Measurements from ENCODE around the gene SH2D1A.
"Not testable (repeated sequence)": the region's sequence is repeated elsewhere in the genome, so short reads cannot be mapped to it uniquely, and the experiment has no call there.

Gene SH2D1A

DNA sequence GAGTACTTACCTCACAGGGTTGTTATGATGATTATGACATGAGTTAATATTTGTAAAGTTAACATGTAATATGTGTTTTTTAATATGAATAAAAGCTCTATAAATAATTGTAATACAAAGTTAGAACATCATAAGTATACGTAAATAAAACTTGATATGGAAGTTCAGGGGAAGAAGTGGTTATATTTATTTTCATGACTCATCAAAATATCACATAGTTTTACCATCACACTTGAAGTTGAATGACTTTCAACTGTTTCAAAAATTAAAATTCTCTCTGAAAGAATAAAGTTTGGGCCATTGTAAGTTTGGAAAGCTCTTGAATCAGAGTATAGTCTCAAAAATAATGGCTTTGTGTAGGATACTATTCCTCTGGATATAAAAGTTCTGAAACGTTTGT, 8.3 kb downstream of the SH2D1A start:
- DNase-seq (ENCODE audit: low read depth): no peak

DNA sequence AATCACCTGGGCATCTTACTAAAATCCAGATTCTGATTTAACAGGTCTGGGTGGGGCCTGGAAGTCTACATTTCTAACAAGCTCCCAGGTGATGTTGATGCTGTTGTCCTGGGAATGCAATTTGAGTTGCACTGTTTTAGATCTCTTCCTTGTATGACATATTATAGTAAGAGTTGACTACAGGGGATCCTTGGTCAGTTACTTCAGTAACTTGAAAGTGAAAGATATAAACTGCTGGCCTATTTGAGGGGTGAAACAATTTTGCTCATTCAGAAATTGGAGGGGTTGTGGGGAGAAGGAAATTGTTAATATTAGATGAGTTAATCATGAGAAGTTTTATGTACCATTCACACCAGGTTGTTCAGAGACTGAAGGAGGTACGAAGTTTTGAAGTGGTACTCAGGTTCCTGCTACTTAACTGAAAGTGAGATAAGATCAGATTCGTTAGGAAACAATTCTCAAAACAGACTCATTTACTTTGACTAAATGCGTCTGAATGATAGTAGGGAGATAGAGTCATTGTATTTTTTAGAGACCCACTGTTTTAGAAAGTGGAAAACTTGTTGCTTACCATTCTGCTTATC, 12.5 kb downstream of the SH2D1A start:
- DNase-seq (ENCODE audit: low read depth): no peak

- DNase-seq (ENCODE audit: low read depth): no peak
Measured at GRCh38 chrX:124362072-124362471, 15.7 kb downstream of the SH2D1A start.

GRCh38 chrX:124362761-124363160, 16.4 kb downstream of the SH2D1A start:
- DNase-seq (ENCODE audit: low read depth): no peak

GRCh38 chrX:124369722-124370121, 23.4 kb downstream of the SH2D1A start:
- DNase-seq (ENCODE audit: low read depth): no peak

DNA sequence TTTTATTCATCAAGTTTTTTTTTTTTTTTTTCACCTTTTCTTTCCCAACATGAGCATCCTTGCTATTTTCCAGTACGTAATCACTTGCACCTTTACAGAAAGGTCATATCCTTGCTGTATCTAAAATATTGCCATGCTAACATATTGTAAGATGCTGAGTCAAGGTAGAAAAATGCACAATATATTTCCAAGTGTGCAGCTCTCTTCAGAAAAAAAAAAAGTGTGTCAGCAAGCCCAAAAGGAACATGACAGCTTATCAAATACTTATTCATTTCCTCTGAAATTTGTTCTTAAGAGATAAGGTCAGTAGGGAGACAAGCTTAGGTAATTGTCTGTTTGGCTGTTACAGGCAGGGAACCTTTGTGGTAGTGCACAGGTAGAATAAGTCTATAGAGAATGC, 27.0 kb downstream of the SH2D1A start:
- DNase-seq (ENCODE audit: low read depth): no peak

DNA sequence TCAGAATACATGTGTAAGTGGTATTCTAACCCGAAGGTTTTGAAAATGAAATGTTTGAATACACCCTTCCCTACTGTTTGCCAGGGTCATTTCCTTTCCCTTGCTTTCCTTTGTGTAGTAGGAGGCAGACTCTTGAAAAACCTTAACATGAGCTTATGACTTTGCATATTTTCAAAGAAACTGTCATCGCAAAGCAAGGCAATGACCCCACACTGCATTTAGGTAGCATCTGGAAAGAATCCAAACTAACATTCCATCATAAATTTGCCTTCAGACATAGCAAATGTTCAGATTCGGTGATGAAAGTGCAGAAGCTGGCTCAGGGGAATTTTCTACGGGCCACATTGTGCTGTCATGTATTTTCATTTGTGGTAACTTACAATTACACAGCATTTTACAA, 32.3 kb downstream of the SH2D1A start:
- no peak for DNase-seq (ENCODE audit: low read depth)

DNA sequence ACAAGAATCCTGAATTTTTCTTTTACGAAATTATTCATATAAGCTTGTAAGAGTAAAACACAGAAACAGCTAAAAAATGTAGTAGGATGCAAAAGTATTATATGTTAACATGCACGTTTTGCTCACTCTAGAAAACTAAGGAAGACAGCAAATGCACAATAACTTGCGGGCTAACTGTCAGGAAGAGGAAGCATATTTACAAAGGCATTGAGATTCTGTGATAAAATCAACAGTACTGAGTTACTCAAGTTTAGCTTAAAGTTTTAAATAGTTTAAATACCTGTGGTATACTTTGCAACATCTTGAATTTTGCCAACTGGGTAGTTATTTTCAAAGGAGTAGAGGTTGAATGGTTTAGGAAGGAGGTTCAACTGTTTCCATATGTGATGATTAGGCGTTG, 37.0 kb downstream of the SH2D1A start:
- no peak for DNase-seq (ENCODE audit: low read depth)

DNA sequence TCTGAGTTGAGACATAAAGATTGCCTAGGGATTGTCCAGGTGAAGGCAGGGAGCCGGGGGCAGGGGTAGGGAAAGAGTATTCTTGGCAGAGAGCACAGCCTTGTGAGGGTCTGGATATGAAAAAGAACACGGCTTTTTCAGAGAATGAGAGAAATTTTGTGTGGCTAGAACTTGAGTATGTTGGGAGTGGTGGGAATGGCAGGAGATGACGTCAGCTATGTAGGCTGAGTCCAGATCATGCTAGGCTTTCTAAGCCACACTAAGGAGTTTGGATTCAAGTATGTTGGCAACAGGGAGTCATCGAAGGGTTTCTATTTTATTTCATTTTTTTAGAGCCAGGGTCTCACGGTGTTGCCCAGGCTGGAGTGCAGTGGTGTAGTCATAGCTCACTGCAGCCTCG, 40.0 kb downstream of the SH2D1A start:
- no peak for DNase-seq (ENCODE audit: low read depth)

DNA sequence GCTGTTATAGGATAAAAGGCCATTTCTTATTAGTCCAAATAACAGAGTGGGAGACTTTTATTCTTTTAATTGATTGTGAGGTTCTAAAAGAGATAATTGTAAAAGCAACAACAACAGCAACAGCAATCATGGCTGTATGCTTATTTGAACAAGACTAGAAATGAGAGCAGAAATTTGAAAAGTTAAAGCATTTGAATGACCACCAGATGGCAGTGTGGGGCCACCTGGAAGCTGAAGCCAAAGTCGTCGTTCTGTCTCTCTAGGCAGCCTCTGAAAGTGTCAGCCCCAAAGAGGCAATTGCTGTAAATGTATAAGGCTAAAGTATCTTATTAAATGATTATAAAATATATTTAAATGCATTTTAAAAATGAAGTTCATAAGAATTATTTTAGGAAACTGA, 42.2 kb downstream of the SH2D1A start:
- peak; percentile 29 for DNase-seq (ENCODE audit: low read depth)

DNA sequence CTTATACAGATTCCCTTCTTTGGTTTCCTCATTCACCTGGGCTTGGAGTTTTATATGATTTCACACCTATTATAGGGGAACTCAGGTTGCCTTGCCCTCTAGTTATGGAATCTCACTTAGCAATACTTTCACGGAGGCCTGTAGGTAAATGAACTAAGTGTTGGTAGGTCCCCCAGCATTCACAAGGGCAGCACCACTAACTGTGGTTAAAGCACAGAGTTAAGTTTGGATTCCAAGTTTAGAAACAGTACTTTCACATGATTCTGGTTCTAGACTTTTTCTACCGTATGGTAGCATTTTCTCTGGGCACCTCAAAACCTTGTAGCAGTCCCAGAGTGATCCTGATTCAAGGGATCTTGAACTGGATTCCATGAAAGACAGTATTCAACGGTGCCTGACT, 46.4 kb downstream of the SH2D1A start:
- no peak for DNase-seq (ENCODE audit: low read depth)

- no peak for DNase-seq (ENCODE audit: low read depth)
Measured at GRCh38 chrX:124393238-124393637, 46.9 kb downstream of the SH2D1A start.

DNA sequence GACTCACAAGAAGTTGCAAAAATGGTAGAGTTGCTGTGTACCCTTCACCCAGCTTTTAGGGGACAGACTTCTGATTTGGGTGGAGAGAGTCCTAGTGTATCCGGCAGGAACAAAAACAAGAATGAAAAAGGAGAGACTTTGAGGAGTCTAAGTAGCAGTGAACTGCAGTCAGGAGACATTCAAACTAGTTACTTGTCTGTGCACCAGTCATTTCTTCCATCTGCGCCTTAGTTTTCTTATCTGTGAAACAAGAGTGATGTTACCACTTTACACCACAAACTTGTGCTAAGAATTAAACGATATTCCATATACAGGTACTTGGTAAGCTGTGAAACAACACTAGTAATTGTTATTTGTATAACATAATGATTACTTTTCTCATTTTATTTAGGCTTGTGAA, 47.3 kb downstream of the SH2D1A start:
- DNase-seq (ENCODE audit: low read depth): no peak

DNA sequence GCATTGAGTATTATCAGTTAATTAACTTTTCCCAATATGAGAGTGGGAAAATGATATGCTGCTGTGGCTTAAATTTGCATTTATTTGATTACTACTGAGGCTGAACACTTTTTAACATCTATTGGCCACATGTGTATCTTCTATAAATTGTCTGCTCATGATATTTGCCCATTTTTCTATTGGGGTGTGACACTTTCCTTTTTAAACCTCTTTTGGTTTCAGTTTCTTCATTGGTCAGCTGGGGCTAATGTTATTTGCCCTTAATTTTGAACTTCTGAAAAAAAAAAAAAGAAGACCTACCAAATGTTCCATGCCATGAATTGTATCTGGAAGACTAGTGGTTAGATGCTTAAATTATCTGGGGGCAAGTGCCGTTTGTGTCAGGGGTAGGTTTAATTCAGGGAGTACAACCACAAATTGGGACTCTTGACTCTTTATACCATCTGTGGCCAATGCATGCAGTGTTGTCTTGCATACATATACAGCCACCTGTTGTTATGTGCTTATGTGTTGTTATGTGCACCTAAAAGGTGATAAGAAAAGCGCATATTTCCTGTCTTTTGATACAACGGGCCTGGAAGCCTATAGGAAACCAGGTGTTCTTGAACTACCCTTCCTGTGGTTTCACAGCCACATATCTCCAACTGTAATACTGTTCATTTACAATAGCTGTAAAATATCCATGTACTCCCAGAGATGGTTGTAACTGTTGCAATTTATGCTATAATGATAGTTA, 49.0 kb downstream of the SH2D1A start:
- no peak for DNase-seq (ENCODE audit: low read depth)

GRCh38 chrX:124401696-124402095, 55.3 kb downstream of the SH2D1A start:
- DNase-seq (ENCODE audit: low read depth): no peak

DNA sequence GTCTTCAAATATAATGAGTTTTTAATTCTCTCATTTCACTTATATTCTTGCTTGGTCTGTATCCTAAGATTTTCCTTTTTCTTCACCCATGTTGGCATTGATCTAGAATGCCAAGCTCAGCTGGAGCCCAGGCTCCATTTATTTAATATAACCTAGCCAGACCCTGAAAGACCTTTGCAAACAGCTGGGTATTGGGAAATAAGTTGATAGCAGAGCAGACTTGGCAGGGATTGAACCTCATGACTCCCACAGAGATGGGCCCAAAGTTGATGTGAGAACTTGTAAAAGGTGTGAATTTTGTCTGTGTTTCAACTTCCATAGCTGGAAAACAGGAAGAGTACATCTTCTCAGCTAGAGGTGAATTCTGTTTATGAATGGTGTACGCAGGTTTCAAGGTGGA, 59.5 kb downstream of the SH2D1A start:
- no peak for DNase-seq (ENCODE audit: low read depth)

- peak; percentile 5 for DNase-seq (ENCODE audit: low read depth)
Measured at GRCh38 chrX:124406294-124407014, 60.1 kb downstream of the SH2D1A start.

DNA sequence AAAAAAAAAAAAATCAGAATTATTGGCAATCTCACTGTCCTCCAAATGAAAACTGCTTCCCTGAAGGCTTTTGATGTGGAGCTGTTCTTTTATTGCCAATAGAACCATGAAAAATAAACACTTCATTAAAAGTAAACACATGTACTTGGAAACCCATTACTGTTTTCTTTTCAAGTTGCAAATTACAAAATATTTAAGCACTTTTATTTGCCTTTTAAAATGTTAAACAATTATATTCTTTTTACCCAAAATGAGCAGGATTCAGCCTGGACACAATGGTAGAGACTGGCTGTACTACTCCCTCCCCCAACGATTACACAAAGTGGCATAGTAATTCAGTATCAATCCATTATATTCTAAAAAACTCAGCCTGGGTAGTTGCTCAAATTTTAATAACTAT, 60.9 kb downstream of the SH2D1A start:
- no peak for DNase-seq (ENCODE audit: low read depth)

DNA sequence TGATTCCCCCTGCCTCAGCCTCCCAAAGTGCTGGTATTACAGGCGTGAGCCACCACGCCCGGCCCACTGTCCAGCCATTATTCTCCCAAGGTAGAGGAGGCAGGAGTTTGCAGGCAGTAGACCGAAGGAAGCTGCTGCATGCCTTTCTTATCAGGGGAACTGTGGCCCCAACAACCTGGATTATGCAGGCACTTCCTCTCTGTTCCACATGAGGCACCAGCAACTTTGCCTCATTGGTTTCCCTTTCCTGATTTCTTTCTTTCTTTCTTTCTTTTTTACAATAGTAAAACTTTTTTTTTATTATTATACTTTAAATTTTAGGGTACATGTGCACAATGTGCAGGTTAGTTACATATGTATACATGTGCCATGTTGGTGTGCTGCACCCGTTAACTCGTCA, 62.0 kb downstream of the SH2D1A start:
- not testable (repeated sequence) for DNase-seq (ENCODE audit: low read depth)

DNA sequence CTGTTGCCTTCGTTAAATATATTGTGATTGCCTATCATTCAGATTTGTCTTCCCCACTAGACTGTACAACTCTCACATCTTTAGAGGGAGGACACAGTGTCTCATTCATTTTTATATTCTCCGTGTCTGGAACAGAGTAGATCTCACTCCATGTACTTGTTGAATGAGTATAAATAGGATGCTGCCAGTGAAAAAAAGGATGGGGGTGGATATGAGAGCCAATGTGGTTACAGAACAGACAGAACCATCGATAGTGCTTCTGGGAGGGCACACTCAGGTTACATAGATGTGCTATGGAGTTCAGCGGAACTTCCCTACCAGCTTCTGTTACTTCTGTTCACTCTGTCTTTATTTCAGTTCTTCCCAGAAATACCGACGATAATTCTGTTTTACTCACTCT, 66.9 kb downstream of the SH2D1A start:
- no peak for DNase-seq (ENCODE audit: low read depth)

DNA sequence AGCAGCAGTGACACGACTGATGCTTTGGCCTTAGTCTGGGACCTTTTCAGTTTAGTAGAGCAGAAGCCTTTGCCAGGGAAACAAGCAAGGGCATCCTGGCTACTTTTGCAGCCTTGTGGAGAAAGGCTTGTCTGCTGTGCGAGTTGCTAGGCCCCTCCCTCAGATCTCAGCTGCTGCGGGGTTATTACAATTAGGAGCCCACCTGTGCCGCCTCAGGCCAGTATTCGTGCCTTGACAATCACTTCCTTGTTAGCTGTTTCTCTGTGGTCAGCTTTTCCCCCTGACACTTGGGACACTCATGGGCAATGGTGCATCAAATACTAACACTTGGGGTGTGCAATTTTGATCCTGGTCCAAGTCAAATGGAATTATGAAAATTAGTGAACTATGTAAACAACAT, 67.9 kb downstream of the SH2D1A start:
- DNase-seq (ENCODE audit: low read depth): no peak

GRCh38 chrX:124415115-124415800, 68.9 kb downstream of the SH2D1A start:
- DNase-seq (ENCODE audit: low read depth): no peak

All from stimulated activated CD8-positive, alpha-beta memory T cell treated with anti-CD3 and anti-CD28 coated beads, Interleukin-15, amount 100 ng/mL, for 1 hour (primary cell).